GM12878 (cell line): ENCODE measurements around the gene PLEKHG4B. TPM values are rescaled to one million over a fixed set of nuclear protein-coding genes. Genes with fewer than 3 reads are reported as not detected.
"Not testable (repeated sequence)": the region's sequence is repeated elsewhere in the genome, so short reads cannot be mapped to it uniquely, and the experiment has no call there.

Experiments
- ATAC-seq: fragments of 200-7000 bp; cut with Tn5 transposase; 3 replicates; pipeline ENCODE4 v1.9.1; 2020; ENCODE audit warnings: mild to moderate bottlenecking, moderate library complexity
- BruUV-seq: library from RNA; stranded (reverse); fragments of 400-500 nt; replicated peaks from 2 replicates; lab custom pipeline; 2021; lab: Mats Ljungman, UMichigan
- CTCF ChIA-PET: fragments of 300-600 bp; sonication (Branson Sonifier 250); formaldehyde crosslinking; extraction: SDS; loops from one replicate; lab custom pipeline; 2021; ENCODE audit warnings: inconsistent platforms; lab: Yijun Ruan, JAX
- POLR2A ChIA-PET: fragments of 350-600 bp; formaldehyde crosslinking; extraction: SDS; loops from one replicate; lab custom pipeline; 2021; ENCODE audit warnings: inconsistent platforms; lab: Charles Lee
- RAD21 ChIA-PET: fragments of 300-600 bp; sonication (Branson Sonifier 250); formaldehyde crosslinking; loops from one replicate; lab custom pipeline; 2023; ENCODE audit warnings: antibody characterized with exemption; ENCODE audit not compliant: unreplicated experiment; lab: Charles Lee
- SMC1A ChIA-PET: fragments of 300-600 bp; sonication (Branson Sonifier 250); formaldehyde crosslinking; loops from one replicate; lab custom pipeline; 2023; ENCODE audit not compliant: unreplicated experiment, uncharacterized antibody; lab: Charles Lee
- DNase-seq: peaks from one replicate; pipeline ENCODE4 v3.0.0-alpha.2; 2011; ENCODE audit warnings: low read depth, low spot score
- FAIRE-seq: peaks from 3 replicates; lab custom pipeline; 2011; peaks lifted over from hg19 to GRCh38; lab: Jason Lieb, UNC
- H2AFZ ChIP-seq: 2 replicates; pipeline ENCODE4 v1.6.0; 2011; ENCODE audit warnings: low read depth, low read length, control low read depth; ENCODE audit not compliant: control insufficient read depth
- H3K27ac ChIP-seq: 2 replicates; pipeline ENCODE4 v1.5.1; 2011; ENCODE audit warnings: control low read depth; ENCODE audit not compliant: control insufficient read depth, insufficient read depth
- H3K27me3 ChIP-seq, 2 experiments: replicated peaks in 1 of 2; 2 replicates each; pipeline versions ENCODE4 v1.6.0 to v1.6.1; 2011; ENCODE audit warnings: low read length in 1 of 2; ENCODE audit not compliant: control insufficient read depth in 2 of 2, insufficient read depth in 2 of 2
- H3K36me3 ChIP-seq, 2 experiments: 2 replicates each; pipeline ENCODE4 v1.5.1; 2011; ENCODE audit warnings: low read length in 1 of 2; ENCODE audit not compliant: control insufficient read depth in 2 of 2, insufficient read depth in 2 of 2
- H3K4me1 ChIP-seq: 2 replicates; pipeline ENCODE4 v1.6.1; 2011; ENCODE audit warnings: mild to moderate bottlenecking, low read length, moderate library complexity, mixed read lengths; ENCODE audit not compliant: control insufficient read depth, insufficient read depth
- H3K4me2 ChIP-seq: 2 replicates; pipeline ENCODE4 v1.6.0; 2011; ENCODE audit warnings: control low read depth; ENCODE audit not compliant: control insufficient read depth, insufficient read depth
- H3K4me3 ChIP-seq: fragments of 200-600 bp; sonication (generic); 2 replicates; pipeline ENCODE4 v1.5.1; 2016
- H3K79me2 ChIP-seq: 2 replicates; pipeline ENCODE4 v1.6.0; 2011; ENCODE audit warnings: low read length; ENCODE audit not compliant: control insufficient read depth, insufficient read depth
- H3K9ac ChIP-seq: 2 replicates; pipeline ENCODE4 v1.8.0; 2011; ENCODE audit warnings: low read length, control low read depth, mixed read lengths; ENCODE audit not compliant: control insufficient read depth, insufficient read depth
- H3K9me3 ChIP-seq: replicated peaks from 3 replicates; pipeline ENCODE4 v1.5.1; 2011; ENCODE audit warnings: mild to moderate bottlenecking, low read length; ENCODE audit not compliant: control insufficient read depth, insufficient read depth
- H4K20me1 ChIP-seq: 2 replicates; pipeline ENCODE4 v1.6.0; 2011; ENCODE audit not compliant: control insufficient read depth, insufficient read depth
- BACH1 ChIP-seq: fragments of 450-650 bp; IDR thresholded peaks from 2 replicates; pipeline ENCODE4 v1.6.1; 2017; ENCODE audit warnings: mild to moderate bottlenecking, borderline replicate concordance
- BHLHE40 ChIP-seq, 2 experiments: fragments of 450-650 bp in 1 of 2; IDR thresholded peaks; 2 replicates each; pipeline ENCODE4 v1.6.1; 2011 to 2017; ENCODE audit warnings: low read depth in 2 of 2, borderline replicate concordance in 1 of 2, improper control_type of control experiment in 1 of 2, low read length in 1 of 2, mild to moderate bottlenecking in 1 of 2
- CHD2 ChIP-seq: IDR thresholded peaks from 2 replicates; pipeline ENCODE4 v1.6.1; 2011; ENCODE audit warnings: low read depth, low read length, improper control_type of control experiment, borderline replicate concordance
- EGR1 ChIP-seq, 2 experiments: IDR thresholded peaks; 1 replicate in 1 of 2; 2 replicates in 1 of 2; pipeline ENCODE4 v1.6.1; 2011 to 2012; ENCODE audit warnings: low read depth in 2 of 2, low read length in 2 of 2, borderline replicate concordance in 1 of 2, mild to moderate bottlenecking in 1 of 2, moderate library complexity in 1 of 2
- IKZF1 ChIP-seq: fragments of 450-650 bp; conservative IDR thresholded peaks from 2 replicates; pipeline ENCODE4 v1.6.1; 2017; ENCODE audit warnings: antibody characterized with exemption, mild to moderate bottlenecking
- KLF5 ChIP-seq: fragments of 450-650 bp; IDR thresholded peaks from 2 replicates; pipeline ENCODE4 v1.6.1; 2014; ENCODE audit warnings: mild to moderate bottlenecking; ENCODE audit not compliant: partially characterized antibody
- NBN ChIP-seq: fragments of 450-650 bp; IDR thresholded peaks from 2 replicates; pipeline ENCODE4 v1.6.1; 2016
- NR2F1 ChIP-seq: fragments of 450-650 bp; conservative IDR thresholded peaks from 2 replicates; pipeline ENCODE4 v1.6.1; 2017; ENCODE audit warnings: mild to moderate bottlenecking
- NRF1 ChIP-seq: conservative IDR thresholded peaks from 2 replicates; pipeline ENCODE4 v1.6.1; 2011; ENCODE audit warnings: mild to moderate bottlenecking, low read depth, low read length, improper control_type of control experiment
- POLR2A ChIP-seq: IDR thresholded peaks from 2 replicates; pipeline ENCODE4 v1.6.1; 2011; ENCODE audit warnings: low read depth, mild to moderate bottlenecking, low read length
- RB1 ChIP-seq: fragments of 450-650 bp; formaldehyde crosslinking; IDR thresholded peaks from 2 replicates; pipeline ENCODE4 v1.6.1; 2017; ENCODE audit warnings: mild to moderate bottlenecking, borderline replicate concordance
- RUNX3 ChIP-seq: IDR thresholded peaks from 2 replicates; pipeline ENCODE4 v1.6.1; 2012; ENCODE audit warnings: low read length, inconsistent platforms
- SMAD5 ChIP-seq: IDR thresholded peaks from 2 replicates; pipeline ENCODE4 v1.6.1; 2016; ENCODE audit warnings: antibody characterized with exemption, low read depth
- TAF1 ChIP-seq: IDR thresholded peaks from 2 replicates; pipeline ENCODE4 v1.6.1; 2011; ENCODE audit warnings: mild to moderate bottlenecking, low read depth, low read length, borderline replicate concordance
- YY1 ChIP-seq: IDR thresholded peaks from 2 replicates; pipeline ENCODE4 v1.6.1; 2011; ENCODE audit warnings: low read depth, mild to moderate bottlenecking, low read length
- ZNF207 ChIP-seq: fragments of 450-650 bp; IDR thresholded peaks from 2 replicates; pipeline ENCODE4 v1.6.1; 2014; ENCODE audit warnings: antibody characterized with exemption, mild to moderate bottlenecking, borderline replicate concordance
- WGBS: methylation state at CpG from one replicate; pipeline ENCODE4 v1.1.6; 2016; ENCODE audit warnings: low lambda C conversion rate; ENCODE audit not compliant: insufficient replicate concordance, insufficient coverage; ENCODE audit errors: missing lambda C conversion rate; 5-methylcytosine and 5-hydroxymethylcytosine counted together
- in situ Hi-C: fragments of 300-500 bp; cut with MboI; formaldehyde crosslinking; loops from 9 replicates; pipeline ENCODE4 v1.14.3; 2018; ENCODE audit warnings: mixed read lengths
- intact Hi-C: fragments of 100-400 bp; cut with micrococcal nuclease; formaldehyde crosslinking; loops from one replicate; pipeline ENCODE4 v1.14.2; 2022; ENCODE audit not compliant: unreplicated experiment
- polyA plus RNA-seq, 11 experiments: library from polyadenylated mRNA; depleted of rRNA in 4 of 11; unstranded in 6 of 11; stranded (reverse) in 5 of 11; fragments of >200 nt; fragmentation: Nextera tagmentation in 4 of 11; fragmentation: Illumina TruSeq in 1 of 11; extraction: Ambion mirVana in 4 of 11; extraction: Trizol in 1 of 11; gene quantifications; 1 replicate in 1 of 11; 2 replicates in 10 of 11; pipeline versions ENCODE4 v1.2.1 to v1.2.3, GENCODE V29; 2011 to 2016; ENCODE audit warnings: inconsistent platforms in 2 of 11, missing spikeins in 2 of 11, low read depth in 1 of 11
- total RNA-seq, 4 experiments: library from RNA; depleted of rRNA in 3 of 4; stranded (reverse); fragments of >200 nt in 3 of 4; fragmentation: Illumina TruSeq in 1 of 4; extraction: Trizol in 1 of 4; gene quantifications; 2 replicates each; pipeline versions ENCODE4 v1.2.1 to v1.2.3, GENCODE V29; 2013 to 2021
- TF ChIP-seq, protein P1 (sequence below): IDR thresholded peaks from 2 replicates; pipeline ENCODE4 v1.6.1; 2011; ENCODE audit warnings: low read depth, mild to moderate bottlenecking, low read length, moderate library complexity, borderline replicate concordance; ENCODE audit errors: extremely low read depth
- TF ChIP-seq, protein P2 (sequence below), 3 experiments: IDR thresholded peaks in 2 of 3; conservative IDR thresholded peaks in 1 of 3; 2 replicates each; pipeline ENCODE4 v1.5.1; 2011; ENCODE audit warnings: low read depth in 3 of 3, low read length in 3 of 3, mild to moderate bottlenecking in 3 of 3, control low read depth in 2 of 3, moderate library complexity in 2 of 3, inconsistent platforms in 1 of 3, mixed read lengths in 1 of 3; ENCODE audit not compliant: control insufficient read depth in 2 of 3, insufficient read depth in 1 of 3; ENCODE audit errors: extremely low read depth in 1 of 3

The PLEKHG4B gene
- total and polyA plus RNA-seq, 10 of the 15 experiments (the other 5 are each of a cell fraction or from before 2014, with no cell fraction given): under 0.01 to 0.05 (median 0.01) TPM; not detected in 6

DNA sequence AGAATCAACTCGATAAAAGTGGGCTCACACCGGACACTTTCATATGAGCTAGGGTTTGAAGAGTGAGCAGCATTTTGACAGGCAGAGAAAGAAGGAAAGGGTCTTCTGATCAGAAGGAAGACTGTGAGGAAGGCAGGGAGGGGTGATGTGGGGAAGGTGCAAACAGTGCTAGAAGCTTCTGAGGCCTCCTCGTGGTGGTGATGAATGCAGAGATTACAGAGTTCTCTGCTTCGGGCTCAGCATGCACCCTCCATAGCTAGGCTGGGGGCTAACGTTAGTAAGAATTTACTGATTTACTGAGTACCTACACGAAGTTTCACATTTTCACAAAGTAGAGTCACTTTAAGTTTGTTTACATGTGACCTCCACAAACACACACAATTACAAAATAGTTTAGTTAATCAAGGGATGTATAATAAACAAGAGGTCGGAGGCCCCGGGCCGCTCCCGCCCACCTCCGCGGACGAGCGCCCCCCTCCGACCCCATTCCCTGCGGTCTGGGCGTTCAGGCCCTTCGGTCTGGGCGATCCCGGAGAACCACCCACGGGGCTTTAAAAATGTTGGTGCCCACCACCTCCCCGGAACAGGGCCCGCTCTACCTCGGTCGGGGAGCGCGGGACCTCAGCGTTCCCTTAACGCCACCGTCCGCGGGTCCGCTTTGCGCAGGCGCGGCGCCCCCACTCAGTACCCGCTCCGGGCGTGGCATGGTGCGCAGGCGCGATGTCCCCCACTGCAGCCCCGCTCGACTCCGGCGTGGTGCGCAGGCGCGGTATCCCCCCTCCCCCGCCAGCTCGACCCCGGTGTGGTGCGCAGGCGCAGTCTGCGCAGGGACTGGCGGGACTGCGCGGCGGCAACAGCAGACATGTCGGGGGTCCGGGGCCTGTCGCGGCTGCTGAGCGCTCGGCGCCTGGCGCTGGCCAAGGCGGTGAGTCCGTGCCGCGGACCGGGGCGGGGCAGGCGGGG lies 125.8 kb downstream of the PLEKHG4B start, which contains the start of the genes CCDC127 and SDHA:
TSS of gene CCDC127 (minus strand) at position 660 of the 963 bp plus-strand sequence. CDS start 1,304 bp downstream, outside the sequence.
TSS of gene SDHA (plus strand) at position 827 of the 963 bp plus-strand sequence. CDS start at position 863, 36 bp downstream.
- H3K27me3 ChIP-seq, H3K36me3 ChIP-seq, H3K9me3 ChIP-seq, BruUV-seq, H3K4me1 ChIP-seq, H4K20me1 ChIP-seq, FAIRE-seq, in situ Hi-C loops: not testable (repeated sequence)
- Histone ChIP-seq H3K4me2 (peak within 1 kb of the TSS; percentile 66), H3K27ac (peak within 1 kb of the TSS; percentile 69), H3K79me2 (peaks cover 53% of the 10 kb centered on the region), H2AFZ (peak within 1 kb of the TSS; percentile 92), H3K4me3 (peak within 1 kb of the TSS; percentile 98), H3K9ac (peak within 1 kb of the TSS; percentile 86)
- RAD21 ChIA-PET: interaction anchor here (2.4 kb wide), 1 partner anchor 151 kb away, joined by 7 read pairs; no protein-coding TSS in a partner anchor
- intact Hi-C loops: loop anchor here (2.0 kb wide), 1 partner anchor 53 kb away; the partner anchor contains the start of gene PDCD6
- 3% methylated on average over 69 of the region's 75 CpGs for WGBS
- ATAC-seq (peak; percentile 84), DNase-seq (peak; percentile 86)
- CTCF ChIA-PET: interaction anchor here (2.8 kb wide), 1 partner anchor 30 kb away, joined by 13 read pairs; no protein-coding TSS in a partner anchor
- POLR2A ChIA-PET: interaction anchor here (0.8 to 3.4 kb wide), 3 partner anchors 18 to 53 kb away, joined by 3 to 21 read pairs (median 4); partner anchors contain the start of gene PDCD6
- SMC1A ChIA-PET: interaction anchor here (0.9 to 2.7 kb wide), 3 partner anchors 12 to 53 kb away, joined by 3 to 9 read pairs (median 5); partner anchors contain the start of gene PDCD6
- peak; percentile 62; the same call in 1 of the 2 replicates for TF ChIP-seq RB1
- TF ChIP-seq CHD2: peak; percentile 64
- TF ChIP-seq KLF5: peak; percentile 23
- peak; percentile 87 for TF ChIP-seq POLR2A
- TF ChIP-seq IKZF1: peak; percentile 100
- TF ChIP-seq BHLHE40 (IDR thresholded peaks at IDR 0.05; ENCODE audit: borderline replicate concordance in 1 of 2, low read depth in 2 of 2, low read length in 1 of 2): peak in 1 of 2 experiments; percentile 38; a peak in 2 of 4 replicates
- TF ChIP-seq ZNF207: peak; percentile 65; the same call in 1 of the 2 replicates
- TF ChIP-seq, protein P1, sequence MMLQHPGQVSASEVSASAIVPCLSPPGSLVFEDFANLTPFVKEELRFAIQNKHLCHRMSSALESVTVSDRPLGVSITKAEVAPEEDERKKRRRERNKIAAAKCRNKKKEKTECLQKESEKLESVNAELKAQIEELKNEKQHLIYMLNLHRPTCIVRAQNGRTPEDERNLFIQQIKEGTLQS: peak; percentile 17; the same call in 1 of the 2 replicates
- peak; percentile 59; the same call in 1 of the 2 replicates for TF ChIP-seq TAF1
- TF ChIP-seq EGR1 (IDR thresholded peaks at IDR 0.05; ENCODE audit: borderline replicate concordance in 1 of 2, low read depth in 2 of 2, low read length in 2 of 2): peak in 1 of 2 experiments; percentile 61; a peak in 2 of 3 replicates
- TF ChIP-seq RUNX3: 0 out of 2 replicates have a peak, but pooled peaks have one; percentile 5
- TF ChIP-seq NRF1: peak; percentile 96
- TF ChIP-seq, protein P2, sequence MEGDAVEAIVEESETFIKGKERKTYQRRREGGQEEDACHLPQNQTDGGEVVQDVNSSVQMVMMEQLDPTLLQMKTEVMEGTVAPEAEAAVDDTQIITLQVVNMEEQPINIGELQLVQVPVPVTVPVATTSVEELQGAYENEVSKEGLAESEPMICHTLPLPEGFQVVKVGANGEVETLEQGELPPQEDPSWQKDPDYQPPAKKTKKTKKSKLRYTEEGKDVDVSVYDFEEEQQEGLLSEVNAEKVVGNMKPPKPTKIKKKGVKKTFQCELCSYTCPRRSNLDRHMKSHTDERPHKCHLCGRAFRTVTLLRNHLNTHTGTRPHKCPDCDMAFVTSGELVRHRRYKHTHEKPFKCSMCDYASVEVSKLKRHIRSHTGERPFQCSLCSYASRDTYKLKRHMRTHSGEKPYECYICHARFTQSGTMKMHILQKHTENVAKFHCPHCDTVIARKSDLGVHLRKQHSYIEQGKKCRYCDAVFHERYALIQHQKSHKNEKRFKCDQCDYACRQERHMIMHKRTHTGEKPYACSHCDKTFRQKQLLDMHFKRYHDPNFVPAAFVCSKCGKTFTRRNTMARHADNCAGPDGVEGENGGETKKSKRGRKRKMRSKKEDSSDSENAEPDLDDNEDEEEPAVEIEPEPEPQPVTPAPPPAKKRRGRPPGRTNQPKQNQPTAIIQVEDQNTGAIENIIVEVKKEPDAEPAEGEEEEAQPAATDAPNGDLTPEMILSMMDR (IDR thresholded peaks at IDR 0.05 in 2 of 3, conservative IDR thresholded peaks at IDR 0.05 in 1 of 3; ENCODE audit: control insufficient read depth in 2 of 3, extremely low read depth in 1 of 3, insufficient read depth in 1 of 3, low read depth in 3 of 3, low read length in 3 of 3): peak; percentile 30 to 39 (median 34); a peak in 5 of 6 replicates
- peak; percentile 41; the same call in 1 of the 2 replicates for TF ChIP-seq NBN
- TF ChIP-seq NR2F1: peak; percentile 34; the same call in 1 of the 2 replicates
- peak; percentile 36; the same call in 1 of the 2 replicates for TF ChIP-seq SMAD5
- peak; percentile 77 for TF ChIP-seq BACH1
- TF ChIP-seq YY1: peak; percentile 41; the same call in 1 of the 2 replicates
